Thoracic aorta (tissue), 2 donors: Measurements from ENCODE around the gene MEG3. TPM values are rescaled to one million over a fixed set of nuclear protein-coding genes. Genes with fewer than 3 reads are reported as not detected.

Experiments used
- ATAC-seq: fragments of 150-250 bp; one replicate; pipeline ENCODE4 v1.8.0; 2017; ENCODE audit warnings: low read depth; ENCODE audit not compliant: insufficient number of reproducible peaks, low FRiP score
- DNase-seq: peaks from one replicate; pipeline ENCODE4 v3.0.0-alpha.2; 2020; ENCODE audit warnings: low spot score
- H3K27ac ChIP-seq, 2 donors: fragments of 200-600 bp; sonication (generic); 1 replicate in 1 of 2; 2 replicates in 1 of 2; pipeline ENCODE4 v1.5.1; 2016; ENCODE audit warnings: mild to moderate bottlenecking in 2 of 2, moderate library complexity in 2 of 2
- H3K27me3 ChIP-seq: fragments of 200-600 bp; sonication (generic); replicated peaks from 2 replicates; pipeline ENCODE4 v1.6.0; 2016; ENCODE audit warnings: mild to moderate bottlenecking; ENCODE audit not compliant: insufficient read depth
- H3K36me3 ChIP-seq: fragments of 200-600 bp; sonication (generic); one replicate; pipeline ENCODE4 v1.5.1; 2016
- H3K4me1 ChIP-seq, 2 donors: fragments of 200-600 bp; sonication (generic); 1 replicate in 1 of 2; 2 replicates in 1 of 2; pipeline versions ENCODE4 v1.5.1 to v1.6.0; 2016; ENCODE audit warnings: low read depth in 2 of 2, mild to moderate bottlenecking in 1 of 2; ENCODE audit not compliant: control insufficient read depth in 1 of 2
- H3K4me3 ChIP-seq: fragments of 200-600 bp; sonication (generic); 2 replicates; pipeline ENCODE4 v1.5.1; 2016; ENCODE audit warnings: mild to moderate bottlenecking
- H3K9me3 ChIP-seq: fragments of 200-600 bp; sonication (generic); 2 replicates; pipeline ENCODE4 v1.5.1; 2016
- total RNA-seq, 2 donors: library from RNA; depleted of rRNA; stranded (reverse); fragments of >200 nt; gene quantifications; one replicate each; pipeline versions ENCODE4 v1.1.0 to v1.2.3, GENCODE V29; 2016
- TF ChIP-seq, protein P1 (sequence below): fragments of 200-600 bp; sonication (generic); IDR thresholded peaks from one replicate; pipeline ENCODE4 v1.5.1; 2019; ENCODE audit warnings: antibody characterized with exemption

MEG3 gene
- total RNA-seq, 2 donors from 2014 or later = 127 to 153 TPM

- no peaks in the 10 kb centered on the region for H3K4me1 ChIP-seq
These were observed 43.2 kb upstream of the MEG3 start for GRCh38 chr14:100782516-100783320.

DNA sequence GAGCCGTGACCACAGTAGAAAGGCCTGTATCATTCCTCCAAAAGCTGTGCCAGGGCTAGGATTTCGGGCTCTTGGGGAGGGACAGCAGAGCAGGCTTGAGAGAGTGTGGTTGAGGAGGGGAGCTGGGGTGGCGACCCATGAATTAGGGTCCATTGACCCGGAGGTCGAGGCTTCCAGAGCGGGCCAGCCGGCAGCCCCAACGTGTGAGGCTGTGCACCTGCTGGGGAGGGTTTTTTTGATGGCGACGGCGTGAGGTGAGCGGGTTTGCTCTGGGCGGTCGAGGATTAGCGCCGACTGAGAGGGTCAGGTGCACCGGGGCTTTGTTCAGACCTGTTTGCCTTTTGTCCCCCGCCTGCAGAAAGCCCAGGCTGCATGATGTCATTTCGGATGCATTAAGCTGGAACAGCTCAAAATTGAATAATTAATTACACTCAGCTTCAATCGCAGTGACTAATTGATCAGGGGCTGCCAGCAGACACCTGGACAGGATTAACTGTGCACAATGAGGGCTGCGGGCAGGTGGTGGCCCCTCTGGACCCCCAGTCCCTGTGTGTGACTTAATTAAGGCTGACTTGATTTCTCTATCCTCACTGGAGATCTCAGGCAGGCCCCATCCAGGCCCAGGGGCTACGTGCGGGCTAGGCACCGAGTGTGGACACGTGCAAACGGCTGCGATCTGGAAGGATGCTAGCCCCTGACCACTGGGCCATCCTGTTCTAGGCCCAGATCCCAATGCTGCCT lies 42.1 kb upstream of the MEG3 start:
- Histone ChIP-seq H3K27ac (no peak overlapping the region), H3K27me3 (no peaks in the 10 kb centered on the region), H3K36me3 (no peaks in the 10 kb centered on the region), H3K4me1 (no peaks in the 10 kb centered on the region), H3K4me3 (no peak overlapping the region), H3K9me3 (no peaks in the 10 kb centered on the region)
- TF ChIP-seq, protein P1, sequence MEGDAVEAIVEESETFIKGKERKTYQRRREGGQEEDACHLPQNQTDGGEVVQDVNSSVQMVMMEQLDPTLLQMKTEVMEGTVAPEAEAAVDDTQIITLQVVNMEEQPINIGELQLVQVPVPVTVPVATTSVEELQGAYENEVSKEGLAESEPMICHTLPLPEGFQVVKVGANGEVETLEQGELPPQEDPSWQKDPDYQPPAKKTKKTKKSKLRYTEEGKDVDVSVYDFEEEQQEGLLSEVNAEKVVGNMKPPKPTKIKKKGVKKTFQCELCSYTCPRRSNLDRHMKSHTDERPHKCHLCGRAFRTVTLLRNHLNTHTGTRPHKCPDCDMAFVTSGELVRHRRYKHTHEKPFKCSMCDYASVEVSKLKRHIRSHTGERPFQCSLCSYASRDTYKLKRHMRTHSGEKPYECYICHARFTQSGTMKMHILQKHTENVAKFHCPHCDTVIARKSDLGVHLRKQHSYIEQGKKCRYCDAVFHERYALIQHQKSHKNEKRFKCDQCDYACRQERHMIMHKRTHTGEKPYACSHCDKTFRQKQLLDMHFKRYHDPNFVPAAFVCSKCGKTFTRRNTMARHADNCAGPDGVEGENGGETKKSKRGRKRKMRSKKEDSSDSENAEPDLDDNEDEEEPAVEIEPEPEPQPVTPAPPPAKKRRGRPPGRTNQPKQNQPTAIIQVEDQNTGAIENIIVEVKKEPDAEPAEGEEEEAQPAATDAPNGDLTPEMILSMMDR = no peak
- DNase-seq (no peak), ATAC-seq (no peak)

More at GRCh38 chr14:100782516-100783320, 43.2 kb upstream of the MEG3 start:
- ATAC-seq (no peak), DNase-seq (no peak)
- Histone ChIP-seq H3K4me3 (no peak overlapping the region), H3K9me3 (no peaks in the 10 kb centered on the region), H3K36me3 (no peaks in the 10 kb centered on the region), H3K27ac (no peak overlapping the region), H3K27me3 (no peaks in the 10 kb centered on the region)
- TF ChIP-seq, protein P1 = no peak

- Histone ChIP-seq H3K4me3 (no peak overlapping the region), H3K27me3 (no peaks in the 10 kb centered on the region), H3K9me3 (no peaks in the 10 kb centered on the region), H3K27ac (no peak overlapping the region), H3K36me3 (no peaks in the 10 kb centered on the region), H3K4me1 (no peaks in the 10 kb centered on the region)
- DNase-seq (no peak), ATAC-seq (no peak)
- TF ChIP-seq, protein P1 = no peak
These were observed 41.2 kb upstream of the MEG3 start for GRCh38 chr14:100784523-100785337.

DNA sequence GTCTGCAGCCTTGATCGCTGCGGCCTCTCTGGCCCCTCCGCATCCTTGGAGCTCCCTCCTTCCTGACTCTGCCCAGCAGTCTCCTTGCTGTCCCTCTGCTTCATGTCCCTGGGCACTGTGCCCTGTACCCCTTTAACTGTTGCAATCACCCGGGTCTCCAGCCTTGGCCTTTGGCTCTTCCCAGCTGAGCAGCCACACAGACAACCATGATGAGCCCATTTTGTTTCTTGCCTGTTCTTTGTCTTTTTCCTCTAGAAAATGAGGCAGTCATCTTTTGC lies 40.6 kb upstream of the MEG3 start:
- Histone ChIP-seq H3K27ac (no peak overlapping the region), H3K9me3 (no peaks in the 10 kb centered on the region), H3K27me3 (no peaks in the 10 kb centered on the region), H3K4me1 (no peaks in the 10 kb centered on the region), H3K36me3 (no peaks in the 10 kb centered on the region), H3K4me3 (no peak overlapping the region)
- no peak for ATAC-seq
- no peak for DNase-seq
- TF ChIP-seq, protein P1 = no peak

GRCh38 chr14:100785626-100786025 lies 40.3 kb upstream of the MEG3 start:
- Histone ChIP-seq H3K9me3 (no peaks in the 10 kb centered on the region), H3K4me1 (no peaks in the 10 kb centered on the region), H3K27ac (no peak overlapping the region), H3K27me3 (no peaks in the 10 kb centered on the region), H3K4me3 (no peak overlapping the region), H3K36me3 (no peaks in the 10 kb centered on the region)
- TF ChIP-seq, protein P1 = no peak
- no peak for ATAC-seq
- no peak for DNase-seq
